Prostate gland (tissue), 2 donors: ENCODE measurements around the gene CD300A. TPM values are rescaled to one million over a fixed set of nuclear protein-coding genes. Genes with fewer than 3 reads are reported as not detected.

Experiments
- DNase-seq: peaks from one replicate; pipeline ENCODE4 v3.0.0-alpha.2; 2019; ENCODE audit warnings: low spot score
- H3K27ac ChIP-seq, 2 donors: fragments of 200-600 bp; sonication (generic); 2 replicates each; pipeline ENCODE4 v1.5.1; 2017 to 2019
- H3K27me3 ChIP-seq: fragments of 200-600 bp; sonication (generic); replicated peaks from 2 replicates; pipeline ENCODE4 v1.5.1; 2019; ENCODE audit not compliant: insufficient read depth
- H3K36me3 ChIP-seq, 2 donors: fragments of 200-600 bp; sonication (generic); 1 replicate in 1 of 2; 2 replicates in 1 of 2; pipeline versions ENCODE4 v1.5.1 to v1.8.1; 2017 to 2019
- H3K4me1 ChIP-seq: fragments of 200-600 bp; sonication (generic); replicated peaks from 2 replicates; pipeline ENCODE4 v1.5.1; 2019
- H3K4me3 ChIP-seq, 2 donors: fragments of 200-600 bp; sonication (generic); 2 replicates each; pipeline ENCODE4 v1.5.1; 2017 to 2019
- H3K9me3 ChIP-seq: fragments of 200-600 bp; sonication (generic); 2 replicates; pipeline ENCODE4 v1.5.1; 2017
- CTCF ChIP-seq, 4 experiments: fragments of 200-600 bp in 2 of 4; fragments of 450-650 bp in 2 of 4; sonication (generic) in 2 of 4; IDR thresholded peaks; 1 replicate in 3 of 4; 2 replicates in 1 of 4; pipeline ENCODE4 v1.5.1; 2016 to 2019; ENCODE audit warnings: antibody characterized with exemption in 4 of 4, mild to moderate bottlenecking in 2 of 4, moderate library complexity in 2 of 4
- POLR2A ChIP-seq: fragments of 450-650 bp; IDR thresholded peaks from one replicate; pipeline ENCODE4 v1.6.1; 2016; ENCODE audit warnings: antibody characterized with exemption, mild to moderate bottlenecking
- POLR2AphosphoS5 ChIP-seq: sonication (generic); formaldehyde crosslinking; IDR thresholded peaks from one replicate; pipeline ENCODE4 v1.6.1; 2017; ENCODE audit warnings: antibody characterized with exemption
- WGBS: methylation state at CpG from one replicate; pipeline ENCODE4 v1.1.5; 2018; 5-methylcytosine and 5-hydroxymethylcytosine counted together
- intact Hi-C: fragments of 100-400 bp; cut with DNase I; formaldehyde crosslinking; loops from one replicate; pipeline ENCODE4 v1.14.2; 2022
- total RNA-seq, 2 donors: library from RNA; depleted of rRNA; stranded (reverse); fragments of >200 nt; gene quantifications; one replicate each; pipeline ENCODE4 v1.1.0, GENCODE V29; 2016

The CD300A gene
- total RNA-seq, 2 donors from 2014 or later = 2.1 to 4.1 TPM

- H3K4me1 ChIP-seq = no peaks in the 10 kb centered on the region
- no peaks in the 10 kb centered on the region for H3K36me3 ChIP-seq
- no peak for DNase-seq
- no peak overlapping the region for H3K27ac ChIP-seq
- intact Hi-C loops = no loop called here
- no peak overlapping the region for H3K4me3 ChIP-seq
- no peaks in the 10 kb centered on the region for H3K27me3 ChIP-seq
- no peak for TF ChIP-seq CTCF (IDR thresholded peaks at IDR 0.05)
- no peak for TF ChIP-seq POLR2A
- no peak for TF ChIP-seq POLR2AphosphoS5
- 65% methylated on average over 4 of the region's 4 CpGs for WGBS
- no peaks in the 10 kb centered on the region for H3K9me3 ChIP-seq
Measured at GRCh38 chr17:74477411-74477810, 11.0 kb downstream of the CD300A start.

- intact Hi-C loops = no loop called here
- H3K36me3 ChIP-seq = no peaks in the 10 kb centered on the region
- H3K27me3 ChIP-seq = no peaks in the 10 kb centered on the region
- no peak overlapping the region for H3K4me3 ChIP-seq
- no peak for DNase-seq
- WGBS = 69% methylated on average over 6 of the region's 6 CpGs
- no peak for TF ChIP-seq POLR2A
- no peak for TF ChIP-seq CTCF (IDR thresholded peaks at IDR 0.05)
- no peak for TF ChIP-seq POLR2AphosphoS5
- no peak overlapping the region for H3K27ac ChIP-seq
- no peaks in the 10 kb centered on the region for H3K4me1 ChIP-seq
- no peaks in the 10 kb centered on the region for H3K9me3 ChIP-seq
Measured at GRCh38 chr17:74478420-74479100, 12.1 kb downstream of the CD300A start.

- 70% methylated on average over 8 of the region's 8 CpGs for WGBS
- Histone ChIP-seq H3K27me3 (no peaks in the 10 kb centered on the region), H3K4me1 (no peaks in the 10 kb centered on the region), H3K27ac (no peak overlapping the region), H3K9me3 (no peaks in the 10 kb centered on the region), H3K36me3 (no peaks in the 10 kb centered on the region), H3K4me3 (no peak overlapping the region)
- DNase-seq = no peak
- intact Hi-C loops = no loop called here
- no peak for TF ChIP-seq CTCF (IDR thresholded peaks at IDR 0.05)
- no peak for TF ChIP-seq POLR2AphosphoS5
- no peak for TF ChIP-seq POLR2A
Measured at GRCh38 chr17:74480290-74480689, 13.9 kb downstream of the CD300A start.

GRCh38 chr17:74481621-74482020 is 15.2 kb downstream of the CD300A start:
- Histone ChIP-seq H3K36me3 (no peaks in the 10 kb centered on the region), H3K27me3 (no peaks in the 10 kb centered on the region), H3K27ac (no peak overlapping the region), H3K9me3 (no peaks in the 10 kb centered on the region), H3K4me1 (no peaks in the 10 kb centered on the region), H3K4me3 (no peak overlapping the region)
- intact Hi-C loops = no loop called here
- TF ChIP-seq POLR2AphosphoS5 (no peak), CTCF (IDR thresholded peaks at IDR 0.05) (no peak), POLR2A (no peak)
- no peak for DNase-seq
- 93% methylated on average over 7 of the region's 7 CpGs for WGBS

GRCh38 chr17:74484066-74484465 is 17.6 kb downstream of the CD300A start:
- Histone ChIP-seq H3K27ac (no peak overlapping the region), H3K4me1 (no peaks in the 10 kb centered on the region), H3K4me3 (no peak overlapping the region), H3K9me3 (no peaks in the 10 kb centered on the region), H3K36me3 (no peaks in the 10 kb centered on the region), H3K27me3 (no peaks in the 10 kb centered on the region)
- 58% methylated on average over 9 of the region's 9 CpGs for WGBS
- intact Hi-C loops = no loop called here
- TF ChIP-seq CTCF (IDR thresholded peaks at IDR 0.05) (no peak), POLR2A (no peak), POLR2AphosphoS5 (no peak)
- no peak for DNase-seq
